ENCODE data around the gene CCDC90B. TPM values are rescaled to one million over a fixed set of nuclear protein-coding genes. Genes with fewer than 3 reads are reported as not detected.
"Not testable (repeated sequence)": the region's sequence is repeated elsewhere in the genome, so short reads cannot be mapped to it uniquely, and the experiment has no call there.

The CCDC90B gene
- total RNA-seq = 10 to 100 TPM; 33.6 to 34.4 TPM

- DNase-seq = peak; percentile 85
- peaks cover 27% of the 10 kb centered on the region for H3K4me1 Mint-ChIP-seq
Observed at GRCh38 chr11:83285771-83286528, at the start of gene CCDC90B. Gene CCDC90B (minus strand): TSS chr11:83286367. CDS start chr11:83285972, 395 bp downstream.

GRCh38 chr11:83335446-83336070, 49.4 kb upstream of the CCDC90B start:
- no peaks in the 10 kb centered on the region for H3K4me1 Mint-ChIP-seq
- POLR2A ChIA-PET = no interaction called here
- peaks cover 3% of the 10 kb centered on the region for H3K27me3 Mint-ChIP-seq
- no peak for DNase-seq
- no peak overlapping the region for H3K4me3 Mint-ChIP-seq
- no peaks in the 10 kb centered on the region for H3K9me3 Mint-ChIP-seq
- ATAC-seq (ENCODE audit: low read depth) = no peak
- H3K36me3 Mint-ChIP-seq = no peaks in the 10 kb centered on the region
- H3K27ac Mint-ChIP-seq = no peak overlapping the region

More at GRCh38 chr11:83285771-83286528, at the start of gene CCDC90B:
- Mint-ChIP-seq H3K27ac (peak within 1 kb of the TSS; percentile 99), H3K27me3 (peaks cover 2% of the 10 kb centered on the region), H3K4me3 (peak within 1 kb of the TSS; percentile 98), H3K36me3 (peaks cover 8% of the 10 kb centered on the region), H3K9me3 (peaks cover 2% of the 10 kb centered on the region)
- peak; percentile 93 for ATAC-seq (ENCODE audit: low read depth)
- POLR2A ChIA-PET = interaction anchor here (0.5 to 2.4 kb wide), 8 partner anchors 92 to 1498 kb away, joined by 3 to 24 read pairs (median 4); partner anchors contain the start of genes ANKRD42, DDIAS, PCF11 and PRCP

- ATAC-seq (ENCODE audit: low read depth) = no peak
- peaks cover 4% of the 10 kb centered on the region for H3K27me3 Mint-ChIP-seq
- no peak overlapping the region for H3K4me3 Mint-ChIP-seq
- H3K27ac Mint-ChIP-seq = no peak overlapping the region
- H3K9me3 Mint-ChIP-seq = peaks cover 4% of the 10 kb centered on the region
- H3K4me1 Mint-ChIP-seq = no peaks in the 10 kb centered on the region
- no peaks in the 10 kb centered on the region for H3K36me3 Mint-ChIP-seq
- DNase-seq = no peak
- POLR2A ChIA-PET = no interaction called here
Observed at GRCh38 chr11:83330303-83330702, 44.1 kb upstream of the CCDC90B start.

GRCh38 chr11:83326326-83326725, 40.2 kb upstream of the CCDC90B start:
- H3K27ac Mint-ChIP-seq = no peak overlapping the region
- H3K27me3 Mint-ChIP-seq = peaks cover 16% of the 10 kb centered on the region
- DNase-seq = no peak
- H3K4me1 Mint-ChIP-seq = no peaks in the 10 kb centered on the region
- H3K4me3 Mint-ChIP-seq = no peak overlapping the region
- POLR2A ChIA-PET = no interaction called here
- no peaks in the 10 kb centered on the region for H3K36me3 Mint-ChIP-seq
- peaks cover 4% of the 10 kb centered on the region for H3K9me3 Mint-ChIP-seq
- no peak for ATAC-seq (ENCODE audit: low read depth)

- Mint-ChIP-seq H3K36me3 (no peaks in the 10 kb centered on the region), H3K9me3 (no peaks in the 10 kb centered on the region), H3K4me1 (no peaks in the 10 kb centered on the region), H3K27me3 (peaks cover 14% of the 10 kb centered on the region), H3K4me3 (no peak overlapping the region), H3K27ac (no peak overlapping the region)
- DNase-seq (no peak), ATAC-seq (ENCODE audit: low read depth) (no peak)
- POLR2A ChIA-PET = no interaction called here
Observed at GRCh38 chr11:83319346-83319745, 33.2 kb upstream of the CCDC90B start.

GRCh38 chr11:83318931-83319330, 32.8 kb upstream of the CCDC90B start:
- Mint-ChIP-seq H3K4me3 (no peak overlapping the region), H3K27ac (no peak overlapping the region), H3K27me3 (peaks cover 9% of the 10 kb centered on the region), H3K4me1 (no peaks in the 10 kb centered on the region), H3K36me3 (no peaks in the 10 kb centered on the region), H3K9me3 (no peaks in the 10 kb centered on the region)
- ATAC-seq (ENCODE audit: low read depth) = no peak
- no peak for DNase-seq
- POLR2A ChIA-PET = no interaction called here

GRCh38 chr11:83317757-83318690, 31.9 kb upstream of the CCDC90B start:
- Mint-ChIP-seq H3K36me3 (no peaks in the 10 kb centered on the region), H3K27ac (no peak overlapping the region), H3K27me3 (peaks cover 8% of the 10 kb centered on the region), H3K4me1 (no peaks in the 10 kb centered on the region), H3K4me3 (no peak overlapping the region), H3K9me3 (no peaks in the 10 kb centered on the region)
- DNase-seq (no peak), ATAC-seq (ENCODE audit: low read depth) (no peak)
- POLR2A ChIA-PET = no interaction called here

- POLR2A ChIA-PET; H3K27me3 Mint-ChIP-seq; H3K36me3 Mint-ChIP-seq; H3K4me1 Mint-ChIP-seq; DNase-seq; ATAC-seq (ENCODE audit: low read depth); H3K9me3 Mint-ChIP-seq; H3K27ac Mint-ChIP-seq; H3K4me3 Mint-ChIP-seq: not testable (repeated sequence)
Observed at GRCh38 chr11:83316897-83317268, 30.7 kb upstream of the CCDC90B start.

GRCh38 chr11:83316143-83316896, 30.2 kb upstream of the CCDC90B start:
- ATAC-seq (ENCODE audit: low read depth); H3K9me3 Mint-ChIP-seq; H3K4me1 Mint-ChIP-seq; H3K4me3 Mint-ChIP-seq; DNase-seq; POLR2A ChIA-PET; H3K36me3 Mint-ChIP-seq; H3K27me3 Mint-ChIP-seq; H3K27ac Mint-ChIP-seq: not testable (repeated sequence)

- Mint-ChIP-seq H3K4me3 (no peak overlapping the region), H3K9me3 (no peaks in the 10 kb centered on the region), H3K36me3 (no peaks in the 10 kb centered on the region), H3K4me1 (no peaks in the 10 kb centered on the region), H3K27ac (no peak overlapping the region), H3K27me3 (peaks cover 9% of the 10 kb centered on the region)
- ATAC-seq (ENCODE audit: low read depth) (no peak), DNase-seq (no peak)
- POLR2A ChIA-PET = no interaction called here
Observed at GRCh38 chr11:83312430-83312829, 26.3 kb upstream of the CCDC90B start.

GRCh38 chr11:83311701-83312100, 25.5 kb upstream of the CCDC90B start:
- no peak for ATAC-seq (ENCODE audit: low read depth)
- H3K36me3 Mint-ChIP-seq = no peaks in the 10 kb centered on the region
- POLR2A ChIA-PET = no interaction called here
- no peak for DNase-seq
- H3K4me3 Mint-ChIP-seq = no peak overlapping the region
- no peaks in the 10 kb centered on the region for H3K9me3 Mint-ChIP-seq
- H3K4me1 Mint-ChIP-seq = no peaks in the 10 kb centered on the region
- no peak overlapping the region for H3K27ac Mint-ChIP-seq
- peaks cover 10% of the 10 kb centered on the region for H3K27me3 Mint-ChIP-seq

GRCh38 chr11:83310718-83311117, 24.6 kb upstream of the CCDC90B start:
- no peak for DNase-seq
- POLR2A ChIA-PET = no interaction called here
- Mint-ChIP-seq H3K27me3 (peaks cover 10% of the 10 kb centered on the region), H3K9me3 (no peaks in the 10 kb centered on the region), H3K36me3 (no peaks in the 10 kb centered on the region), H3K4me1 (no peaks in the 10 kb centered on the region), H3K27ac (no peak overlapping the region), H3K4me3 (no peak overlapping the region)
- no peak for ATAC-seq (ENCODE audit: low read depth)

- H3K4me3 Mint-ChIP-seq; ATAC-seq (ENCODE audit: low read depth); DNase-seq; H3K9me3 Mint-ChIP-seq; POLR2A ChIA-PET; H3K4me1 Mint-ChIP-seq; H3K27me3 Mint-ChIP-seq; H3K27ac Mint-ChIP-seq; H3K36me3 Mint-ChIP-seq: not testable (repeated sequence)
Observed at GRCh38 chr11:83308536-83308935, 22.4 kb upstream of the CCDC90B start.
